HG03060 (cell line): ENCODE data around the gene TRIOBP.
"Not testable (repeated sequence)": the region's sequence is repeated elsewhere in the genome, so short reads cannot be mapped to it uniquely, and the experiment has no call there.

Experiments used
- ATAC-seq: cut with Tn5 transposase; IDR thresholded peaks from one replicate; pipeline ENCODE4 v1.9.1; 2021; ENCODE audit warnings: low read depth, moderate number of reproducible peaks; ENCODE audit not compliant: unreplicated experiment

TRIOBP gene

DNA sequence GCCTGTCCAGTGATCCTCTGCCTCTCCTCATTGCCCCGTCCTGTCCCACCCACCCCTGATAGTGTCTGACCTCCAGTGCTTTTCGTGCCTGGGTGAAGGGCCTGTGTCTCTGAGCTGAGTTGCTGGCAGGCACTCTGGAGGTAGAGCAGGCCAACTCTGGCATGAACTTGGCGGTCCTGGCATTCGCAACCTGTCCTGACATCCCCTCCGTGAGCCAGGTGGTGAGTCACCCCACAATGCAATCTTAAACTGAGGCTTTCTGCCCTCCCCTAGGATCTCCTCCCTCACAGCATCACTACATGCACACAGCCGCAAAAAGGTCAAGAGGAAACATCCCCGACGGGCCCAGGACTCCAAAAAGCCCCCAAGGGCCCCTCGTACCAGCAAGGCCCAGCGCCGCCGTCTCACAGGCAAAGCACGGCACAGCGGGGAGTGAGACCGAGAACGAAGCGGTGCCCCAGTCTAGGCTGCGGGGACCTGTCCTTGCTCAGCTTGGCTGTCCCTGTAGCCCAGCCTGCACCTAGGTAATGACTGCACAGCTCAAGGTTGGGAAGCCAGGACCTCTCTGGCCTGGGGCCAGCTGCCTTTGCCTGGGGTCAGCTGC lies 5.8 kb upstream of the TRIOBP start:
- ATAC-seq: no peak

DNA sequence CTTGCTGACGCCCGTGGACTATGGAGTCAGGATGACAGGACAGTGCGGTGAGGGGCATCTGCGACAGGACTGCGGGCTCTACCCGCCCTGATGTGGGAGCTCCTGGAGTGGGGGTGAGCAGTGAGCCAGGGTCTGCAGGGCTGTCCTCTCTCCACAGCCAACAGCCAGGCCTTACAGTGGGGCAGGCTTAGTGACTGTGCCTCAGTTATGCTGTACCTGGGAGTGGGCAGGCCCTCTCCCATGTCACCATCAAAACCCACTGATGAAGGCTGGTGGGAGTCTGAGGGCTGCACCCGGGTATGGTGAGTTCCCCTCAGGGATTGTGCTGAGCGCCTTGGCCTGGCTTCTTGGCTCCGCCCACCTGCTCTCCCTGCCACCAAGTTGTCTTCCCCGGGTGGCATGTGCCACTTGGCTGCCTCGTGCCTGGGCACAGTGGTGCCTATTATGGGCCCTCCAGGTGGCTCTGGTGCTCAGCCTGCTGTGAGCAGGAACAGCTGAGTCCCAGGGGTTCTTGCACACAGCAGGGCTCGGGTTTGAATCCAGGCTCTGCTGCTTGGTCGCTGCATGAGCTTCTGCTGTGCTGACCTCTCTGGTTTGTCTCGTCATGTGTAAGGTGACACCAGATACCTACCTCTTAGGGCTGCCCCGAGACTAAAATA lies 4.1 kb upstream of the TRIOBP start:
- ATAC-seq: no peak

DNA sequence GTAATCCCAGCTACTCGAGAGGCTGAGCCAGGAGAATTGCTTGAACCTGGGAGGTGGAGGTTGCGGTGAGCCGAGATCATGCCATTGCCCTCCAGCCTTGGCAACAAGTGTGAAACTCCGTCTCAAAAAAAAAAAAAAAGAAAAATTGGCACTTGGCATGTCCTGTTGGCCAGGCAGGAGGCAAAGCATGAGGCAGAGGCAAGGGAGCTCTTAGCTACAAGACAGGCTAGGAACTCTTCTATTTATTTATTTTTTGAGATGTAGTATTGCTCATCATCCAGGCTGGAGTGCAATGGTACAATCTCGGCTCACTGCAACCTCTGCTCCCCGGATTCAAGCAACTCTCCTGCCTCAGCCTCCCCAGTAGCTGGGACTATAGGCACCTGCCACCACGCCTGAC lies 2.7 kb upstream of the TRIOBP start:
- not testable (repeated sequence) for ATAC-seq

DNA sequence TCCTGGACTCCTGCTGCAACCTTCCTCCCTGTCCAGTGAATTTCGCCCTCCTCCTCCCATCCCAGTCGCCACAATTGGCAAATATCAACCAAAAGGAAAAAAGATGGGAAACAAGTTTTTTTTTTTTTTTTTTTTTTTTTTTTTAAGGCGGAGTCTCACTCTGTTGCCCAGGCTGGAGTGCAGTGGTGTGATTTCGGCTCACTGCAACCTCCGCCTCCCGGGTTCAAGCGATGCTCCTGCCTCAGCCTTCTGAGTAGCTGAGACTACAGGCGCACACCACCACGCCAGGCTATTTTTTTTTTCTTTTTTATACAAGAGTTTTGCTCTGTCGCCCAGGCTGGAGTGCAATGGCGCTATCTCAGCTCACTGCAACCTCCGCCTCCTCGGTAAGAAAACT lies 590 bp upstream of the TRIOBP start:
- ATAC-seq: not testable (repeated sequence)

DNA sequence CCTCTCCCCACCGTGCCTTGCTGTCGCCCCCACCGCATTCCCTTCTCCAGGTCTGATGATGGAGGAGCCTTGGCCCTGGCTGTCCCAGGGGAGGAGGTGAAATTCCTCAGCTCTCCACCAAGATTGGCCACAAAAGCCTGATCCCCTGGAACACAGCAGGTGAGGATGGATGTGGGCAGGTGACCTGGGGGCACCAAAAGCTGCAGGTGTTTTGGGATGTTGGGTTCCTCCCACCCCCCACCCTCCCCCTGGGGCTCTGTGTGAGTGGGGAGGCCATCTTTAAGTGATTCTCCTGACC lies 639 bp downstream of the TRIOBP start:
- no peak for ATAC-seq

DNA sequence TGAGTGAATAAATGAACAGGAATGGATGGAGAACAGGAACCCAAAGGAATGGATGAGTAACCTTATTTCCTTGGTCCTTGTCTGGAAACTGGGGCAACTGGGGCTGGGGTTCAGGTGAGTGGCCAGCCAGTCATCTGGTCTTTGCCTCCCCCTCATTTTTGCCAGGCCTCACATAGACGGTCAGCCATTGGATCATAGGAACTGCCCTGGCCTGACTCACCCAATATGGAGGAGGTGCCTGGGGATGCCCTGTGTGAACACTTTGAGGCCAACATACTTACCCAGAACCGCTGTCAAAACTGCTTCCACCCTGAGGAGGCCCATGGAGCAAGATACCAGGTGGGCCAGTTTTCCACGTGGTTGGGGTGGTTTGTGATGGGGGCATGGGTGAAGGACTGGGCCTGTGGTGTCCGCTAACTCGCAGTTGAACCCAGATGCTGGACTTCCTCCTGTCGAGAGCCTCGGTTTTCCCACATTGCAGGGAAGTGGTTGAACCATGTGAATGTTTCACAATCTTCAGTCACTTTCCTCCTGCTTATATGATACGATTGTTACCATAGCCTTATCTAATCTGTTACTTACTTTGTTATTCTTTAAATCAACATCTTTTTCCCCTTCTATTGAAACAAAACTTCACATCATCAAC lies 4.4 kb downstream of the TRIOBP start:
- ATAC-seq: no peak

DNA sequence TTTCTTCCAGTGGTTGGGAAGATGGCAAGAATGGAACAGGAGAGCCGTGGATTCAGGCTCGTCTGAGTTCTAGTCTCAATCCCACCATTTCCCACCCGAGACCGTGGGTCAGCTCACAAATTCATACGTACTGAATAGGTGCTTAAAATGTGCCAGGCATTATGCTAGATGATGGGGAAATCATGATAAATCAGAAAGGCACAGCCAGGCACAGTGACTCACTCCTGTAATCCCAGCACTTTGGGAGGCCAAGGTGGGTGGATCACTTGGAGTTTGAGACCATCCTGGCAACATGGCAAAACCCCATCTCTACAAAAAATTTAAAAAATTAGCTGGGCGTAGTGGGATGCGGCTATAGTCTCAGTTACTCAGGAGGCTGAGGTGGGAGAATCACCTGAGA lies 7.1 kb downstream of the TRIOBP start:
- ATAC-seq: no peak

DNA sequence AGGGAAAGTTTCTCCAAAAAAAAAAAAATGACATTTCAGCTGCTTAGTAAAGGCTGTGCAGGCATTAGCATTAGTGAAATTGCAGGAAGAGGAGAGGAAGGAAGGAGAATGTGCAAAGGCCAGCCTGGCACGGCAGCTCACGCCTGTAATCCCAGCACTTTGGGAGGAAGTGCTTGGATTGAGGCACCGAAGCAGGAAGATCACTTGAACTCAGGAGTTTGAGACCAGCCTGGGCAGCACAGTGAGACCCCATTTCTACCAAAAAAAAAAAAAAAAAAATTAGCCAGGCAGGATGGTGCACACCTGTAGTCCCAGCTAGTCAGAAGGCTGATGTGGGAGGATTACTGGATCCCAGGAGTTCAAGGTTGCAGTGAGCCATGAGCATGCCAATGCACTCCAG lies 7.8 kb downstream of the TRIOBP start:
- no peak for ATAC-seq

DNA sequence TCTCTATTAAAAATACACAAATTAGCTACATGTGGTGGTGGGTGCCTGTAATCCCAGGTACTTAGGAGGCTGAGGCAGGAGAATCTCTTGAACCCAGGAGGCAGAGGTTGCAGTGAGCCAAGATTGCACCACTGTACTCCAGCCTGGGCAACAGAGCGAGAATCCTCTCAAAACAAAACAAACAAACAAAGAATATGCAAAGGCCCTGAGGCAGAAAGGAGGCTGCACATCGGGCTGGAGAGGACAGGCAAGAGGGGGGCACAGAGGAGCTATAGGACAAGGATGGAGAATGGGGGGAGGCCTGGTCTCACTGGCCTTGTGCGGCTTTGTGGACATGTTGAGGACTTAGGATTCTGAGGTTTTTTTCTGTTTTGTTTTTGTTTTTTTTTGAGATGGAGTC lies 8.4 kb downstream of the TRIOBP start:
- no peak for ATAC-seq

DNA sequence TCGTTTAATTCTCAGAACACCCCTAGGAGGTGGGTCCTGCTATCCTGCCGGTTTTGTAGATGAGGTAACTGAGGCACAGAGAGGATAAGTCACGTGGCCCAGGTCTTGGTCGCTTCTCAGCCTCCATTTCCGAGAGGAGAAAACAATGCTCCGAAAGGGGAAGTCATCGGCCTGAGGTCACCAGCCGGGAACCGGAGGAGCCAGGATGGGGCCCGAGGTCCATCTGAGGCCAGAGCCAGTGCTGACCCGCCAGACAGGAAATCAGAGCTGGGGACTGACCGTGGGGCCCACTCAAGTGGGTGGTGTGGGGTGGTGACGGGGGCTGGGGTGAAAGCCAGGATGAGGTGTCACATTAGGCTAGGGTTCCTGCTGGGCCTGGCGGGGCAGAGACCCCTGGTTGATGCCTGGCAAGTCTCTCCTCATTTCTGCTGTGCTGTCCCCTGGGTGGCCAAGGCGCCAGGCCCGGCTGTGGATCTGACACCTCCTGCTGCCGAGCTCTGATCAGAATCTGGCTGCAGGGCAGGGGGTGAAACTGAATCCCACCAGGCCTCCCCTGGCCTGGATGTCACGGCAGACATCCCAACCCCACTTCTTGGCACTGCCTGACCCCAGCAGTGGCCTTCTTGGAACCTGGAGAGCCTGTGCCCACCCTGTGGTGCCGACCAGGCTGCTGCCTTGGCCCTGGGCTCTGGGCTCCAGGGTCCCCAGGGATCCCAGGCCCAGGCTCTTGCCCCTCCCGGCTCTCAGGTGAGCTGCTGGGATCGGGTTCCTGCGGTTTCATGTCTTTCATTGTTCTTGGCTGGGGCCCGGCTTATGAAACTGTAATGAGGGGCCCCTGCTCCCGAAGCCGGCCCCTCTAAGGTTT lies 12.0 kb downstream of the TRIOBP start:
- ATAC-seq: no peak

DNA sequence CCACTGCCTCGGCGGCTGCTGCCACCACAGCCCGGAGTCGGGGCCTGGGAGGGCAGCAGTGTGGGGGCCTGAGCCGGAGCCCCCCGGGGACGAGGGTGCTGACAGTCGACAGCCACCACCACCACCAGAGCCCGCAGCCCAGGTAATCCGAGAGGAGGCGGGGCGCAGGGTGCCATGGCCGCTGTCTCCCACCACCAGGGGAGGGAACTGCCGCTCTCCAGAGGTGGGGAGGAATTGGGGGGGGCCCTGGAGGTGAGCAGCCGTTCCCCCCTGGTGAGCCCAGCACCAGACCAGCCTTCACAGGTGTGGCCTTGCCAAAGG lies 12.6 kb downstream of the TRIOBP start:
- no peak for ATAC-seq

DNA sequence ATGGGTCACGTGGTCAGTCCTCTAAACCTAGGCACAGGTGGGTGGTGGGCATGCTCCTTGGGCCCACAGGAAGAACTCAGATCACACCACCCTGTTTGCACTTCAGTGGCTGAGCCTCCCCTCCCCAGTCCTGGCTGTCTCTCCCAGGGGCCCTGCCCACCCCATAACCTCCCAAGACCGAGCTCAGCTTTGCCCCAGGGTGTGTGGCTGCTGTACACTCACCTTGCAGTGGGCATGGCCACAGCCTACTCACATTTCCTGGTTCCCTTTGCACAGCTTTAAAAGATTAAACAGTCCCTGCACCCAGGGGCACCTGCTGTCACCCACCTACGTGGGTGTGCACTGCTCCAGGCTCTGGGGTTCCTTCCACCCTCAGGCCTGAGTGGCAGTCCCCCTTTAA lies 13.8 kb downstream of the TRIOBP start:
- ATAC-seq: no peak

DNA sequence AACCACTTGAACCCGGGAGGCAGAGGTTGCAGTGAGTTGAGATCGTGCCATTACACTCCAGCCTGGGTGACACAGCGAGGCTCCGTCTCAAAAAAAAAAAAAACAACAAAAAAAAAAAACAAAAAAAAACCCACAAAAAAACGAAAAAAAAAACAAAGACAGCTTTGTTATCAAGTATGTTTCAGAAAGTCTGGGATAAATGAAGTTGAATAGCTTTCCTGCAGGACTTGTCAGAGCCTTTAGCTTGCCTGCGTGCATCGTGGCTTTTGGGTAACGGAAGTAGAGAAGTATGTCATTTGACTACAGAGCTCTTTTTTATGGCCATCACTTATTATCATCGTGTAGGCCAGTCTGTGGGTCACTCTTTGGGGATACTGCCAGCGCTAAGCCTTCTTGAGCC lies 14.6 kb downstream of the TRIOBP start:
- ATAC-seq: no peak

DNA sequence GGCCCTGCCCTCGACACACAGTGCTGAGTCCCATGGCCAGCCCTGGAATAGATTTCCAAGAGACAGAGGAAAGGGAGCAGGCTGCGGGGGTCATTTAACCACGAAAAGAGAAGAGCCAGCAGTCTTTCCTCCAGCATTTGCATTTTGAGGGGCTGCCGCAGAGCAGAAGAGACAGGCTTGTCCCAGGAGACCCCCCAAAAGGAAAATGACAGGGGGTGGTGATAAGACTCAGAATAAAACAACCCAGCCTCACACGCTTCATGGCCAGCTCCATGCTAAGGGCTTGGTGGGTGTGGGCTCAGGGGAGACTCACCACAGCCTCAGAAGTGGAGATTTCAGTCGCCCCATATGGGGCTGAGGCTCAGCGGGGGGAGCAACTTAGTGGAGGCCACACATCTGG lies 16.9 kb downstream of the TRIOBP start:
- no peak for ATAC-seq

DNA sequence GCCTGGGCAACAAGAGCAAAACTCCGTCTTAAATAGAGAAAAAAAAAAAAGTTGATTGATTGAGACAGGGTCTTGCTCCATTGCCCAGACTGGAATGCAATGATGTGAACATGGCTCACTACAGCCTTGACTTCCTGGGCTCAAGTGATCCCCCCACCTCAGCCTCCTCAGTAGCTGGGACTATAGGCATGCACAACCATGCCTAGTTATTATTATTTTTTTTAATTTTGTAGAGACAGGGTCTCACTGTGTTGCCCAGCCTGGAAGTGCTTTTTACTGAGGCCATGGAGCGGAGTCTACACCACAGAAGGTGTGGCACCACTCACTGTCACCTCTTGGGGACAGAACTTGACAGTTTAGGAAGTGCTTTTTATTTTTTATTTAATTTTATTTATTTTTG lies 17.8 kb downstream of the TRIOBP start:
- no peak for ATAC-seq

DNA sequence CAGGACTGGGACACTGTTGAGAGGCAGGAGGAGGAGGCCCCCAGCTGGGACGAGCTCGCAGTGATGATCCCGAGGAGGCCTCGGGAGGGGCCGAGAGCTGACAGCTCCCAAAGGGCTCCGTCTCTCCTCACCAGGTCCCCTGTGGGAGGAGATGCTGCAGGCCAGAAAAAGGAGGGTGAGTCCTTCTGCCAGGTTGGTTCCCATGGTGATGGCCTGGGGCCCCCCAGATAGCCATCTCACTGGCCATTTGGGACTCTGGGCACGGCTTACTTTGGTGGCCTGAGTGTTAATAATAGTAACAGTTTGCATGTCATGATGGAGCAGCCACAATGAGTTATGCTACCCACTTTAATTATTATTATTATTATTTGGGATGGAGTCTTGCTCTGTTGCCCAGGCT lies 18.9 kb downstream of the TRIOBP start:
- no peak for ATAC-seq

DNA sequence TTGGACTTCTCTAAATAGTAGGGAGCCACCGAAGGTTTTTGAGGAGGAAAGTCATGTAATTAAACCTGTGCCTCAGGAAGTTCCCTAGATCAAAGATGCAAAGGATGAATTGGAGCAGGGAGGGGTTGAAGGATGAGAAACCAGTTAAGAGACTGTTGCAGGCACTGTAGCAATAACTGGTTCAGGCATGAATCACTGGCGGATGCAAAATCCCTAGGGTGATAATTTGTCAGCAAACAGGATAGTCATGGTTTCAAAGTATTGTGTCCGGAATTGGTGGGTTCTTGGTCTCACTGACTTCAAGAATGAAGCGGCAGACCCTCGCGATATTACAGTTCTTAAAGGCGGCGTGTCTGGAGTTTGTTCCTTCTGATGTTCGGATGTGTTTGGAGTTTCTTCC lies 19.9 kb downstream of the TRIOBP start:
- no peak for ATAC-seq

DNA sequence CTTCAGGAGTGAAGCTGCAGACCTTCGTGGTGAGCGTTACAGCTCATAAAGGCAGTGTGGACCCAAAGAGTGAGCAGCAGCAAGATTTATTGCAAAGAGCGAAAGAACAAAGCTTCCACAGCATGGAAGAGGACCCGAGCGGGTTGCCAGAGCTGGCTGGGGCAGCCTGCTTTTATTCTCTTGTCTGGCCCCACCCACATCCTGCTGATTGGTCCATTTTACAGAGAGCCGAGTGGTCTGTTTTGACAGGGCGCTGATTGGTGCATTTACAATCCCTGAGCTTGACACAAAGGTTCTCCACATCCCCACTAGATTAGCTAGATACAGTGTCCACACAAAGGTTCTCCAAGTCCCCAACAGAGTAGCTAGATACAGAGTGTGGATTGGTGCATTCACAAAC lies 20.4 kb downstream of the TRIOBP start:
- ATAC-seq: not testable (repeated sequence)

DNA sequence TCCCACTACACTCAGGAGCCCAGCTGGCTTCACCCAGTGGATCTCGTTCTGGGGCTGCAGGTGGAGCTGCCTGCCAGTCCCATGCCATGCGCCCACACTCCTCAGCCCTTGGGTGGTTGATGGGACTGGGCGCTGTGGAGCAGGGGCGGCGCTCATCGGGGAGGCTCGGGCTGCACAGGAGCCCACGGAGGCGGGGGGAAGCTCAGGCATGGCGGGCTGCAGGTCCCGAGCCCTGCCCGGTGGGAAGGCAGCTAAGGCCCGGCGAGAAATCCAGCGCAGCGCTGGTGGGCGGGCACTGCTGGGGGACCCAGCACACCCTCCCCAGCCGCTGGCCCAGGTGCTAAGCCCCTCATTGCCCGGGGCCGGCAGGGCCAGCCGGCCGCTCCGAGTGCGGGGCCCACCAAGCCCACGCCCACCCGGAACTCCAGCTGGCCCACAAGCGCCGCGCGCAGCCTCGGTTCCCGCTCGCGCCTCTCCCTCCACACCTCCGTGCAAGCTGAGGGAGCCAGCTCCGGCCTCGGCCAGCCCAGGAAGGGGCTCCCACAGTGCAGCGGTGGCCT lies 21.0 kb downstream of the TRIOBP start:
- not testable (repeated sequence) for ATAC-seq

DNA sequence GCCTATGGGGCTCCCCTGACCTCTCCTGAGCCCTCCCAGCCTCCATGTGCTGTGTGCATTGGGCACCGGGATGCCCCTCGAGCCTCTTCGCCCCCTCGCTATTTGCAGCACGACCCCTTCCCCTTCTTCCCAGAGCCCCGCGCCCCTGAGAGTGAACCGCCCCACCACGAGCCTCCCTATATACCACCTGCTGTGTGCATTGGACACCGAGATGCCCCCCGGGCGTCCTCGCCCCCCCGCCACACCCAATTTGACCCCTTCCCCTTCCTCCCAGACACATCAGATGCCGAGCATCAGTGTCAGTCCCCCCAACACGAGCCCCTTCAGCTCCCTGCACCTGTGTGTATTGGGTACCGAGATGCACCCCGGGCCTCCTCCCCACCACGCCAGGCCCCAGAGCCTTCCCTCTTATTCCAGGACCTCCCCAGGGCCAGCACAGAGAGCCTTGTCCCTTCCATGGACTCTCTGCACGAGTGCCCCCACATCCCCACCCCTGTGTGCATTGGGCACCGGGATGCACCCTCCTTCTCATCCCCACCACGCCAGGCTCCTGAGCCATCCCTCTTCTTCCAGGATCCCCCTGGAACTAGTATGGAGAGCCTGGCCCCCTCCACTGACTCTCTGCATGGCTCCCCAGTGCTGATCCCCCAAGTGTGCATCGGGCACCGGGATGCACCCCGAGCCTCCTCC lies 28.8 kb downstream of the TRIOBP start:
- no peak for ATAC-seq
